Omental fat pad (tissue), 4 donors: ENCODE data around the gene CNNM3. TPM values are rescaled to one million over a fixed set of nuclear protein-coding genes. Genes with fewer than 3 reads are reported as not detected.

Source experiments
- ATAC-seq: fragments of 150-250 bp; one replicate; pipeline ENCODE4 v1.9.1; 2016; ENCODE audit warnings: mild to moderate bottlenecking, moderate library complexity; ENCODE audit not compliant: low FRiP score
- DNase-seq: peaks from one replicate; pipeline ENCODE4 v3.0.0-alpha.2; 2019; ENCODE audit warnings: low spot score
- CTCF ChIP-seq, 3 donors: fragments of 450-650 bp; IDR thresholded peaks; one replicate each; pipeline ENCODE4 v1.5.1; 2016 to 2017; ENCODE audit warnings: antibody characterized with exemption in 3 of 3, mild to moderate bottlenecking in 3 of 3, moderate library complexity in 2 of 3
- total RNA-seq, 4 donors: library from RNA; depleted of rRNA; stranded (reverse); fragments of >200 nt; gene quantifications; one replicate each; pipeline ENCODE4 v1.1.0, GENCODE V29; 2016

The CNNM3 gene
- total RNA-seq, 4 donors from 2014 or later = 5.9 to 11.0 (median 9.5) TPM

- ATAC-seq (no peak), DNase-seq (no peak)
- no peak for TF ChIP-seq CTCF (IDR thresholded peaks at IDR 0.05)
These were observed 9.0 kb downstream of the CNNM3 start for GRCh38 chr2:96825057-96825456.

- DNase-seq = no peak
These were observed 10.6 kb downstream of the CNNM3 start for GRCh38 chr2:96826546-96827278.

GRCh38 chr2:96828436-96828835, 12.4 kb downstream of the CNNM3 start:
- DNase-seq (no peak), ATAC-seq (no peak)
- TF ChIP-seq CTCF (IDR thresholded peaks at IDR 0.05) = no peak

More at GRCh38 chr2:96826546-96827278, 10.6 kb downstream of the CNNM3 start:
- no peak for ATAC-seq
- no peak for TF ChIP-seq CTCF (IDR thresholded peaks at IDR 0.05)

GRCh38 chr2:96828874-96829273, 12.8 kb downstream of the CNNM3 start:
- no peak for ATAC-seq
- no peak for DNase-seq
- no peak for TF ChIP-seq CTCF (IDR thresholded peaks at IDR 0.05)

GRCh38 chr2:96830044-96830562, 14.0 kb downstream of the CNNM3 start:
- no peak for DNase-seq
- no peak for TF ChIP-seq CTCF (IDR thresholded peaks at IDR 0.05)
- no peak for ATAC-seq

GRCh38 chr2:96831679-96832078, 15.6 kb downstream of the CNNM3 start:
- no peak for TF ChIP-seq CTCF (IDR thresholded peaks at IDR 0.05)
- peak; percentile 50 for ATAC-seq
- DNase-seq = no peak

GRCh38 chr2:96832408-96832753, 16.3 kb downstream of the CNNM3 start:
- DNase-seq (no peak), ATAC-seq (no peak)
- TF ChIP-seq CTCF (IDR thresholded peaks at IDR 0.05) = no peak
